RWPE2 (cell line): ENCODE results near the gene WNT8A.
"Not testable (repeated sequence)": the region's sequence is repeated elsewhere in the genome, so short reads cannot be mapped to it uniquely, and the experiment has no call there.

ENCODE experiments used
- ATAC-seq: fragments of 200-7000 bp; cut with Tn5 transposase; 3 replicates; pipeline ENCODE4 v1.9.1; 2021; ENCODE audit warnings: low read depth
- DNase-seq: peaks from one replicate; pipeline ENCODE4 v3.0.0-alpha.2; 2020; ENCODE audit warnings: low spot score
- H3K27ac ChIP-seq: fragments of 450-650 bp; 2 replicates; pipeline ENCODE4 v1.5.1; 2017; ENCODE audit warnings: mild to moderate bottlenecking; ENCODE audit not compliant: poor library complexity, severe bottlenecking
- H3K27me3 ChIP-seq: fragments of 250-450 bp; sonication (Bioruptor Pico); 2 replicates; pipeline ENCODE4 v1.5.1; 2021; ENCODE audit warnings: mild to moderate bottlenecking, moderate library complexity; ENCODE audit not compliant: insufficient read depth, poor library complexity, severe bottlenecking
- H3K36me3 ChIP-seq: fragments of 250-450 bp; sonication (Bioruptor Pico); 2 replicates; pipeline ENCODE4 v1.5.1; 2020; ENCODE audit warnings: low read depth, mild to moderate bottlenecking, moderate library complexity
- H3K4me1 ChIP-seq: fragments of 250-450 bp; sonication (Bioruptor Pico); 2 replicates; pipeline ENCODE4 v1.5.1; 2021; ENCODE audit warnings: mild to moderate bottlenecking, moderate library complexity; ENCODE audit not compliant: insufficient read depth, poor library complexity, severe bottlenecking
- H3K4me3 ChIP-seq: fragments of 250-450 bp; sonication (Bioruptor Pico); 2 replicates; pipeline ENCODE4 v1.5.1; 2021; ENCODE audit warnings: mild to moderate bottlenecking, moderate library complexity; ENCODE audit not compliant: severe bottlenecking
- H3K9me3 ChIP-seq: fragments of 250-450 bp; sonication (Bioruptor Pico); 2 replicates; pipeline ENCODE4 v1.5.1; 2021; ENCODE audit warnings: mild to moderate bottlenecking, moderate library complexity; ENCODE audit not compliant: severe bottlenecking
- TF ChIP-seq, protein P1 (sequence below): fragments of 450-650 bp; IDR thresholded peaks from one replicate; pipeline ENCODE4 v1.5.1; 2017; ENCODE audit warnings: mild to moderate bottlenecking, moderate library complexity; ENCODE audit not compliant: poor library complexity, severe bottlenecking

The WNT8A gene

DNA sequence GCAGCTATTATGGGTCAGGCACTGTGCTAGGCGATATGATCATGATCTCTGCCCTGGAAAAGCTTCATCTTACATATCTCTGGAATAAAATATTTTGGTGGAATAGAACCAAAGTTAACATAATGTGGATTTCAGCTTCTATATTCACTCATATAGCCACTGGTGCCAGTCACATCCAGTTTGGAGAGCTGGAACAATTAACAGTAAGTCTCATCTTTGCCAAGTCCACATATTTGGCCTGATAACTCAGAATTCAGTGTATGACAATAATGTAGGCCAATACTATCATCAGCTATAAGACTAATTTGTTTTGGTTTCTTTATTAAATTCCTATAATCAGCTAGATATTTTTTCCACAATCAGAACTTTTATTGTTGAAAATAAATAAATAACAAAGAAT lies 45.0 kb upstream of the WNT8A start:
- Histone ChIP-seq H3K27ac (no peak overlapping the region), H3K4me3 (no peak overlapping the region), H3K4me1 (peaks cover 6% of the 10 kb centered on the region), H3K9me3 (no peaks in the 10 kb centered on the region), H3K27me3 (no peaks in the 10 kb centered on the region), H3K36me3 (no peaks in the 10 kb centered on the region)
- no peak for ATAC-seq
- DNase-seq: no peak
- TF ChIP-seq, protein P1, sequence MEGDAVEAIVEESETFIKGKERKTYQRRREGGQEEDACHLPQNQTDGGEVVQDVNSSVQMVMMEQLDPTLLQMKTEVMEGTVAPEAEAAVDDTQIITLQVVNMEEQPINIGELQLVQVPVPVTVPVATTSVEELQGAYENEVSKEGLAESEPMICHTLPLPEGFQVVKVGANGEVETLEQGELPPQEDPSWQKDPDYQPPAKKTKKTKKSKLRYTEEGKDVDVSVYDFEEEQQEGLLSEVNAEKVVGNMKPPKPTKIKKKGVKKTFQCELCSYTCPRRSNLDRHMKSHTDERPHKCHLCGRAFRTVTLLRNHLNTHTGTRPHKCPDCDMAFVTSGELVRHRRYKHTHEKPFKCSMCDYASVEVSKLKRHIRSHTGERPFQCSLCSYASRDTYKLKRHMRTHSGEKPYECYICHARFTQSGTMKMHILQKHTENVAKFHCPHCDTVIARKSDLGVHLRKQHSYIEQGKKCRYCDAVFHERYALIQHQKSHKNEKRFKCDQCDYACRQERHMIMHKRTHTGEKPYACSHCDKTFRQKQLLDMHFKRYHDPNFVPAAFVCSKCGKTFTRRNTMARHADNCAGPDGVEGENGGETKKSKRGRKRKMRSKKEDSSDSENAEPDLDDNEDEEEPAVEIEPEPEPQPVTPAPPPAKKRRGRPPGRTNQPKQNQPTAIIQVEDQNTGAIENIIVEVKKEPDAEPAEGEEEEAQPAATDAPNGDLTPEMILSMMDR: no peak

DNA sequence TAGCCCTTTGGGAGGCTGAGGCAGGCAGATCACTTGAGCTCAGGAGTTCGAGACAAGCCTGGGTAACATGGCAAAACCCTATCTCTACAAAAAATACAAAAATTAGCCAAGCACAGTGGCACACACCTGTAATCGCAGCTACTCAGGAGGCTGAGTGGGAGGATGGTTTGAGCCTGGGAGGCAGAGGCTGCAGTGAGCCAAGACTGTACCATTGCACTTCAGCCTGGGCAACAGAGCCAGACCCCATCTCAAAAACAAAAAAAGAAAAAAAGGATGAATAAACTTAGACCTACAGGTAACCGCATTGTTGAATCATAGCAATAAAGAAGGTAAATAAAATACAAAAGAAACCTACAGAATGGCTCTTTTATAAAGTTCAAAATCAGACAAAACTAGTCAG lies 38.5 kb upstream of the WNT8A start:
- not testable (repeated sequence) for DNase-seq, ATAC-seq, H3K9me3 ChIP-seq, H3K27ac ChIP-seq, H3K4me1 ChIP-seq, H3K4me3 ChIP-seq, H3K36me3 ChIP-seq, H3K27me3 ChIP-seq

DNA sequence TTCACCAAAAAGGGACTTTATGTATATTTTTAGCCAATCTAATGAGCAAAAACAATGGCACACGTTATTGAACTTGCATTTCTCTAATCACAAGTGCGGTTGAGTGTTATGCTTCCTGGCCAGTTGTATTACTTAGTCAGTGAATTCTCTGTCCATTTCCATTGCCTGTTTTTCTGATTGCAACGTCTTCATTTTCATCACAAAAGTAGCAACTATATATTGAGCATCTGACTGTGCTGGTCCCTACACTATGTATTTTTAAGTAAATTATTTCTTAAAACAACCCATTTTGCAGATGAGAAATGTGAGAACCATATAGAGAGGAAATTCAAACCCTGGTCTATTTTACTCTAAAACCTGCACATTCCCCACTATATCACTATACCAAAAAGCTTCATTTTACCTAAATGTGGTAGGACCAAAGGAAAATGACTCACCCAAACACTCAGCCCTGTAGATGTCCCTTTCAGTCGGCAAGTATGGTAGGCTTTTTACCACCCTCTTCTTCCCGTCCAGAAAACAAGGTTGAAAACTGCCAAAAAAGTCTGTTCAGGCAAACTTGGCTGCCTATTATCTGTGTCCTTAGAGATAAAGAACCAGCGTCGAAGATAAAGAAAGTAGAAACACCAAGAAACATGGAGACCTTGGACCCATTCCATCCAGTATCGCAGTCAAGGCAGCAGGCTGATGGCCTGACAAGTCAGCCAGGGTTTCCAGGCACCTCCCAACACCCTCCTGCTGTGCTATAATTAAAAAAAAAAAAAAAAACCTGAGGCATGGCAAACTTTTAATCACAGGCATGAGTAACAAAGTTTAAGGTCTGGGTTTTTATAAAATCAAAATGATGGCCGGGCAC lies 32.2 kb upstream of the WNT8A start:
- DNase-seq: no peak
- no peak overlapping the region for H3K4me3 ChIP-seq
- H3K27me3 ChIP-seq: no peaks in the 10 kb centered on the region
- TF ChIP-seq, protein P1: no peak
- ATAC-seq: no peak
- no peaks in the 10 kb centered on the region for H3K9me3 ChIP-seq
- no peaks in the 10 kb centered on the region for H3K36me3 ChIP-seq
- H3K27ac ChIP-seq: no peak overlapping the region
- H3K4me1 ChIP-seq: no peaks in the 10 kb centered on the region

DNA sequence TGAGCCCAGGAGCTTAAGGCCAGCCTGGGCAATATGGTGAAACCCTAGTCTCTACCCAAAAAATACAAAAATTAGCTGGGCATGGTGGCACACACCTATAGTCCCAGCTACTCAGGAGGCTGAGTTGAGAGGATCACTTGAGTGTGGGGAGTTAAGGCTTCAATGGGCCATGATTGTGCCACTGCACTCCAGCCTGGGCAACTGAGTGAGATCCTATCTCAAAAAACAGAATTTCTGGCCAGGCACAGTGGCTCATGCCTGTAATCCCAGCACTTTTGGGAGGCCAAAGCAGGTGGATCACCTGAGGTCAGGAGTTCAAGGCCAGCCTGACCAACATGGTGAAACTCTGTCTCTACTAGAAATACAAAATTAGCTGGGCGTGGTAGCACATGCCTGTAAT lies 31.1 kb upstream of the WNT8A start:
- H3K27me3 ChIP-seq, ATAC-seq, H3K4me1 ChIP-seq, H3K9me3 ChIP-seq, H3K4me3 ChIP-seq, DNase-seq, H3K36me3 ChIP-seq, H3K27ac ChIP-seq: not testable (repeated sequence)

DNA sequence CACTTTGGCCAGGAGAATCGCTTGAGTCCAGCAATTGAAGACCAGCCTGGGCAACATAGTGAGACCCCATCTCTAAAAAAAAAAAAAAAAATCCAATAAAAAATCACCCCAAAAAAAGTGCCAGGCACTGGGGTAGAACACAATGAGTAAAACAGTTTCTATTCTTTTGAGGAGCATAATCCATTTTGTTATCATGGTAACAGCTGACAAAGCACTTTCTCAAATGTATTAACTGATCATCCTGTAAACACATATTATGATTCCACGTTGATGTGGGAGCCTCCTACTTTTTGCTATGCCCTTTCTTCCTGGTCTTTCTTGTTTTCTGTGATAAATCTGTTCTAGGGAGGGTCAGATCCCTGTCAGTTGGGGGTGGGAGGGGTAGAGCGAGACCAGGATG lies 30.3 kb upstream of the WNT8A start:
- no peaks in the 10 kb centered on the region for H3K4me1 ChIP-seq
- H3K27me3 ChIP-seq: no peaks in the 10 kb centered on the region
- no peak overlapping the region for H3K27ac ChIP-seq
- TF ChIP-seq, protein P1: no peak
- DNase-seq (no peak), ATAC-seq (no peak)
- no peaks in the 10 kb centered on the region for H3K36me3 ChIP-seq
- no peaks in the 10 kb centered on the region for H3K9me3 ChIP-seq
- no peak overlapping the region for H3K4me3 ChIP-seq

DNA sequence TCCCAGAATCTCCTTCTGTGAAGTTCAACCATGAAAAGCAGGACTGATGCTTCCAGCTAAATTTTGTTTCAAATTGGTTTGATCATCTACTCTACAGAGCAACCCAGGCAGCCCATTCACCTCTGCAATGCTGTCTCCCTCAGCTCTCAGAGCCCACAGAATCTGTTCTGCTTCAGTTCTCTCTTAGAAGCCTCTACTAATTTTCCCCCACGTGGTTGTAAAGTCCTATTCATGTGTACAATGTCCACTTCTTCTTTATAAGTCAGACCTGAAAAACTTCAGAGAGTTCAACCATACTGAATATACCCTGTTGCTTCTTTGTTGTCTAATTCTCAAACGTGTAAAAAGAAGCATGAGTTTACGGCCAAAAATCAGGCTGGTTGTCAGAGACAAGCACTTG lies 29.6 kb upstream of the WNT8A start:
- DNase-seq (no peak), ATAC-seq (no peak)
- Histone ChIP-seq H3K4me1 (no peaks in the 10 kb centered on the region), H3K36me3 (no peaks in the 10 kb centered on the region), H3K27ac (no peak overlapping the region), H3K4me3 (no peak overlapping the region), H3K9me3 (no peaks in the 10 kb centered on the region), H3K27me3 (no peaks in the 10 kb centered on the region)
- TF ChIP-seq, protein P1: no peak
